Adrenal gland (tissue), 5 donors: Measurements from ENCODE around the gene SLC25A41.

ENCODE experiments used
- POLR2A ChIP-seq, 2 donors: fragments of 450-650 bp; IDR thresholded peaks; one replicate each; pipeline ENCODE4 v1.6.1; 2017; ENCODE audit warnings: antibody characterized with exemption in 2 of 2, mild to moderate bottlenecking in 2 of 2, moderate library complexity in 1 of 2
- TF ChIP-seq, protein P1 (sequence below), 6 experiments: fragments of 450-650 bp in 4 of 6; fragments of 200-600 bp in 2 of 6; sonication (generic) in 1 of 6; IDR thresholded peaks; 1 replicate in 5 of 6; 2 replicates in 1 of 6; pipeline versions ENCODE4 v1.5.1 to v1.8.0; 2016 to 2021; ENCODE audit warnings: antibody characterized with exemption in 6 of 6, mild to moderate bottlenecking in 2 of 6, moderate library complexity in 1 of 6
- donor health status: DM: no; HTN: no; CAD: no.

DNA sequence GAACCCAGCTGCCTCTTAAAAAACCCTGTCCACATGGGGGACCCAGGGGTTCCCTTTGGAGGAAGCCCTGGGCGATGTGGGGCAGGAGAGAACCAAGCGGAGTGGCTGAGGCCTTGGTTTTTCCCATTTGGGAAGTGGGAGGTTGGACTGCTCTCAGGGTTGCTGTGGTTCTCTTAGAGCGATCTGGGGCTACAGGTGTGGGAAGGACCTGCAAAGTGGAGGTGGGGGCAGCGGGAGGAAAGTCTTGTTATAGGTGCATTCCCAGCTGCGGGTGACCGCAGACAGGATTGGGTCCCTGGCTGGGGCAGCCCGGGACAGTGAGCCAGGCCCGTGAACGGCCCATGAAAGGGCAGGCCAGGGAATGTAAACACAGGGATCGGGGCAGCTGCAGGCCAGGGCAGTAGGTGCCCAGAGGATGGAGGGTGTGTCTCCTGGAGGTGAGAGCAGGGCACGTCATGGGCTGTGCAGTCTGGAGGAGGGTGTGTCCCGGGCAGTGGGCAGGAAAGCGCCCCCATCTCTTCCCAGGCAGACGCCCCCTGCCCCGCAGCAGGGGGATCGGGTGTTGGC, 25.2 kb upstream of the SLC25A41 start:
- TF ChIP-seq POLR2A (IDR thresholded peaks at IDR 0.05), result no peak
- TF ChIP-seq, protein P1, sequence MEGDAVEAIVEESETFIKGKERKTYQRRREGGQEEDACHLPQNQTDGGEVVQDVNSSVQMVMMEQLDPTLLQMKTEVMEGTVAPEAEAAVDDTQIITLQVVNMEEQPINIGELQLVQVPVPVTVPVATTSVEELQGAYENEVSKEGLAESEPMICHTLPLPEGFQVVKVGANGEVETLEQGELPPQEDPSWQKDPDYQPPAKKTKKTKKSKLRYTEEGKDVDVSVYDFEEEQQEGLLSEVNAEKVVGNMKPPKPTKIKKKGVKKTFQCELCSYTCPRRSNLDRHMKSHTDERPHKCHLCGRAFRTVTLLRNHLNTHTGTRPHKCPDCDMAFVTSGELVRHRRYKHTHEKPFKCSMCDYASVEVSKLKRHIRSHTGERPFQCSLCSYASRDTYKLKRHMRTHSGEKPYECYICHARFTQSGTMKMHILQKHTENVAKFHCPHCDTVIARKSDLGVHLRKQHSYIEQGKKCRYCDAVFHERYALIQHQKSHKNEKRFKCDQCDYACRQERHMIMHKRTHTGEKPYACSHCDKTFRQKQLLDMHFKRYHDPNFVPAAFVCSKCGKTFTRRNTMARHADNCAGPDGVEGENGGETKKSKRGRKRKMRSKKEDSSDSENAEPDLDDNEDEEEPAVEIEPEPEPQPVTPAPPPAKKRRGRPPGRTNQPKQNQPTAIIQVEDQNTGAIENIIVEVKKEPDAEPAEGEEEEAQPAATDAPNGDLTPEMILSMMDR (IDR thresholded peaks at IDR 0.05), result peak in 1 of 6 experiments; percentile 10
